Hepatocyte (in vitro differentiated cells): Measurements from ENCODE around the gene MLST8. TPM values are rescaled to one million over a fixed set of nuclear protein-coding genes. Genes with fewer than 3 reads are reported as not detected.

Experiments used
- DNase-seq: peaks from one replicate; pipeline ENCODE4 v3.0.0-alpha.2; 2016; ENCODE audit warnings: low spot score
- H2AFZ ChIP-seq: fragments of 200-600 bp; sonication (generic); 2 replicates; pipeline ENCODE4 v1.6.0; 2016; ENCODE audit warnings: antibody characterized with exemption, mild to moderate bottlenecking
- H3K27ac ChIP-seq: fragments of 200-600 bp; sonication (generic); 2 replicates; pipeline ENCODE4 v1.5.1; 2016; ENCODE audit warnings: mild to moderate bottlenecking
- H3K27me3 ChIP-seq: fragments of 200-600 bp; sonication (generic); 2 replicates; pipeline ENCODE4 v1.6.1; 2016
- H3K36me3 ChIP-seq: fragments of 200-600 bp; sonication (generic); replicated peaks from 2 replicates; pipeline ENCODE4 v1.5.1; 2016; ENCODE audit warnings: low read depth; ENCODE audit not compliant: insufficient read depth
- H3K4me1 ChIP-seq: fragments of 200-600 bp; sonication (generic); 2 replicates; pipeline ENCODE4 v1.5.1; 2016; ENCODE audit warnings: mild to moderate bottlenecking, moderate library complexity; ENCODE audit not compliant: insufficient read depth
- H3K4me2 ChIP-seq: fragments of 200-600 bp; sonication (generic); 2 replicates; pipeline ENCODE4 v1.6.0; 2016
- H3K4me3 ChIP-seq: fragments of 200-600 bp; sonication (generic); 2 replicates; pipeline ENCODE4 v1.5.1; 2016; ENCODE audit warnings: mild to moderate bottlenecking
- H3K79me2 ChIP-seq: fragments of 200-600 bp; sonication (generic); 2 replicates; pipeline ENCODE4 v1.6.0; 2017; ENCODE audit warnings: mild to moderate bottlenecking
- H3K9me2 ChIP-seq: fragments of 200-600 bp; sonication (generic); replicated peaks from 2 replicates; pipeline ENCODE4 v1.6.0; 2017; ENCODE audit warnings: mild to moderate bottlenecking; ENCODE audit not compliant: insufficient read depth
- H3K9me3 ChIP-seq: fragments of 200-600 bp; sonication (generic); 2 replicates; pipeline ENCODE4 v1.5.1; 2016; ENCODE audit warnings: low read depth, mild to moderate bottlenecking
- H4K20me1 ChIP-seq: fragments of 200-600 bp; sonication (generic); 2 replicates; pipeline ENCODE4 v1.6.0; 2016; ENCODE audit warnings: mild to moderate bottlenecking; ENCODE audit not compliant: insufficient read depth, poor library complexity, severe bottlenecking
- EZH2 ChIP-seq: fragments of 200-600 bp; sonication (generic); IDR thresholded peaks from 2 replicates; pipeline ENCODE4 v1.6.1; 2016; ENCODE audit warnings: antibody characterized with exemption, mild to moderate bottlenecking, borderline replicate concordance
- EZH2phosphoT487 ChIP-seq: fragments of 200-600 bp; sonication (generic); IDR thresholded peaks from one replicate; pipeline ENCODE4 v1.6.1; 2018; ENCODE audit warnings: antibody characterized with exemption, mild to moderate bottlenecking, low read depth, moderate library complexity; ENCODE audit not compliant: unreplicated experiment, severe bottlenecking
- WGBS: methylation state at CpG from one replicate; pipeline ENCODE4 v1.1.6; 2016; ENCODE audit warnings: low lambda C conversion rate; ENCODE audit errors: missing lambda C conversion rate; 5-methylcytosine and 5-hydroxymethylcytosine counted together
- polyA plus RNA-seq: library from polyadenylated mRNA; unstranded; fragments of >200 nt; fragmentation: Nextera tagmentation; extraction: Ambion mirVana; gene quantifications from 2 replicates; pipeline ENCODE4 v1.2.1, GENCODE V29; 2016
- total RNA-seq: library from RNA; depleted of rRNA; stranded (reverse); fragments of >200 nt; gene quantifications from 2 replicates; pipeline ENCODE4 v1.2.3, GENCODE V29; 2014
- TF ChIP-seq, protein P1 (sequence below): fragments of 200-600 bp; sonication (generic); IDR thresholded peaks from 2 replicates; pipeline ENCODE4 v1.5.1; 2016; ENCODE audit warnings: antibody characterized with exemption, mild to moderate bottlenecking; ENCODE audit not compliant: poor library complexity

The MLST8 gene
- total and polyA plus RNA-seq, 2 experiments from 2014 or later, result 28.3 to 88.3 TPM

GRCh38 chr16:2157480-2158261, 47.6 kb upstream of the MLST8 start:
- peaks cover 60% of the 10 kb centered on the region for H4K20me1 ChIP-seq
- TF ChIP-seq, protein P1, sequence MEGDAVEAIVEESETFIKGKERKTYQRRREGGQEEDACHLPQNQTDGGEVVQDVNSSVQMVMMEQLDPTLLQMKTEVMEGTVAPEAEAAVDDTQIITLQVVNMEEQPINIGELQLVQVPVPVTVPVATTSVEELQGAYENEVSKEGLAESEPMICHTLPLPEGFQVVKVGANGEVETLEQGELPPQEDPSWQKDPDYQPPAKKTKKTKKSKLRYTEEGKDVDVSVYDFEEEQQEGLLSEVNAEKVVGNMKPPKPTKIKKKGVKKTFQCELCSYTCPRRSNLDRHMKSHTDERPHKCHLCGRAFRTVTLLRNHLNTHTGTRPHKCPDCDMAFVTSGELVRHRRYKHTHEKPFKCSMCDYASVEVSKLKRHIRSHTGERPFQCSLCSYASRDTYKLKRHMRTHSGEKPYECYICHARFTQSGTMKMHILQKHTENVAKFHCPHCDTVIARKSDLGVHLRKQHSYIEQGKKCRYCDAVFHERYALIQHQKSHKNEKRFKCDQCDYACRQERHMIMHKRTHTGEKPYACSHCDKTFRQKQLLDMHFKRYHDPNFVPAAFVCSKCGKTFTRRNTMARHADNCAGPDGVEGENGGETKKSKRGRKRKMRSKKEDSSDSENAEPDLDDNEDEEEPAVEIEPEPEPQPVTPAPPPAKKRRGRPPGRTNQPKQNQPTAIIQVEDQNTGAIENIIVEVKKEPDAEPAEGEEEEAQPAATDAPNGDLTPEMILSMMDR, result no peak
- TF ChIP-seq EZH2phosphoT487 (no peak), EZH2 (no peak)
- H3K36me3 ChIP-seq, result no peaks in the 10 kb centered on the region

GRCh38 chr16:2158262-2158638, 47.0 kb upstream of the MLST8 start:
- Histone ChIP-seq H3K27ac (no peak overlapping the region), H3K4me2 (peak overlapping the region; percentile 95), H3K27me3 (no peaks in the 10 kb centered on the region), H3K79me2 (peaks cover 89% of the 10 kb centered on the region), H3K9me3 (no peaks in the 10 kb centered on the region), H3K4me3 (no peak overlapping the region), H3K36me3 (no peaks in the 10 kb centered on the region), H4K20me1 (peaks cover 54% of the 10 kb centered on the region), H3K9me2 (no peaks in the 10 kb centered on the region), H2AFZ (no peak overlapping the region), H3K4me1 (peaks cover 48% of the 10 kb centered on the region)
- no peak for DNase-seq
- WGBS, result 93% methylated on average over 15 of the region's 15 CpGs
- TF ChIP-seq EZH2phosphoT487, result no peak
- TF ChIP-seq, protein P1, result no peak
- TF ChIP-seq EZH2, result no peak

More at GRCh38 chr16:2157480-2158261, 47.6 kb upstream of the MLST8 start:
- no peaks in the 10 kb centered on the region for H3K9me3 ChIP-seq
- peaks cover 47% of the 10 kb centered on the region for H3K4me1 ChIP-seq
- H3K4me2 ChIP-seq, result peak overlapping the region; percentile 95
- DNase-seq, result no peak
- H3K27ac ChIP-seq, result peak overlapping the region; percentile 56
- no peak overlapping the region for H3K4me3 ChIP-seq
- 81% methylated on average over 27 of the region's 27 CpGs for WGBS
- H2AFZ ChIP-seq, result no peak overlapping the region
- no peaks in the 10 kb centered on the region for H3K9me2 ChIP-seq
- H3K79me2 ChIP-seq, result peaks cover 90% of the 10 kb centered on the region
- no peaks in the 10 kb centered on the region for H3K27me3 ChIP-seq

- Histone ChIP-seq H3K4me2 (no peak overlapping the region), H3K4me1 (peaks cover 44% of the 10 kb centered on the region), H3K36me3 (no peaks in the 10 kb centered on the region), H2AFZ (no peak overlapping the region), H4K20me1 (peaks cover 43% of the 10 kb centered on the region), H3K27me3 (no peaks in the 10 kb centered on the region), H3K9me3 (no peaks in the 10 kb centered on the region), H3K27ac (peak overlapping the region; percentile 27), H3K9me2 (no peaks in the 10 kb centered on the region), H3K79me2 (peaks cover 87% of the 10 kb centered on the region), H3K4me3 (no peak overlapping the region)
- DNase-seq, result no peak
- no peak for TF ChIP-seq EZH2phosphoT487
- TF ChIP-seq EZH2, result no peak
- TF ChIP-seq, protein P1, result no peak
- 92% methylated on average over 21 of the region's 24 CpGs for WGBS
Measured at GRCh38 chr16:2159175-2159838, 45.9 kb upstream of the MLST8 start.
